ENCODE measurements around the gene ZNF784.

The ZNF784 gene

DNA sequence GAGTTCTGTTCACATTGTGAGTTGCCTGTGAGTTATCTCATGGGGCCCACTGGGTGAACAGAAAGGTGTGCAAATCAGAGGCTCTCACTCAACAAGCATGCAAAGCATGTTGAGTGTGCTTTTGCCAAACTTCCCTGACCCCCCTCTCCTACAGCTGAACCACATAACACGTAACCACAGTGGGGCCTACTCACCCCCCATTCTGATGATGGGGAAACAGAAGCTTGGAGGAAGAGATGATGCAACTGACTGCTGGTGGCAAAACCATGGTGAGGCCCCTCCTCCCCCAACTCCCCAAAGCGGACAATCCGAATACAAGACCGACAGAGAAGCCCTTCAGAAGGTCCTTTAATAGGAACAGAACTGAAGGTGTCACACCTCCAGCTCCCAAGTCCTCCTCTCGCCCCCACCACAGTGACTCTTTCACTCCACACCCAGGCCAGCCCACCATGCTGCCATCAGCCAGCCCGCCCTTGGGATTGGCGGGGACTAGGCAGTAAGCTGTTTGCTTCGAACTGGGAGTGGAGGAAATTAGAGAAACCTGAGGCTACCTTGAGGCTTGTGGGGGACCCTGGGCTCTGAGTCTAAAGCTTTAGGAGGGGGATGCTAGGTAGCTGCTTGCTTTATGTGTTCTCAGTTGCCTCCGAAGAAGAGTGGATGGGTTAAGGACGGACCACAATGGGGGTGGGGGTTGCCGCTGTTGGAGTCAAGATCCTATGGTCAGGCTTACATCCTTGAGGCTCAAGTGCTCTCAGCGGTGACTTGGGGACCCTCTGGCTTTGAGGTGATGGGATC lies 3.8 kb downstream of the ZNF784 start:
- DNase-seq, result peak in 1 of 2 experiments; percentile 46

DNA sequence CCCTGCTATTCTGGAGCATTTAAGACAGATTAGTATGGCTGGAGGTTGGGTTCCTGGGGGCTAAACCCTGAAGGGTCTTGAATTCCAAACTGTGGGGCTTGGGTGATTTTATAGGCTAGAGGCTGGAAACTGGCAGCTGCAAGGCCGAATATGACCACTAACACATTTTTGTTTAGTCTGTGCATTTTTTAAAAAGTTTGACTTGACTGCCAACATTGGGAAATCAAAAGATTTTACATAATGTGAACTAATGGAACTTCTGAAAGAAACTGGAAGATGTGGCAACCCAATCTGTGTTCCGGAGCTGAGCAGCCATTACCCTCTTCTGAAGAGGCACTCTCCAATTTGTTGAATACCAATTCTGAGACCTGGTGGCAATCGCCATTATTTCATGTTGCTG lies 5.1 kb downstream of the ZNF784 start:
- DNase-seq, result no peak

DNA sequence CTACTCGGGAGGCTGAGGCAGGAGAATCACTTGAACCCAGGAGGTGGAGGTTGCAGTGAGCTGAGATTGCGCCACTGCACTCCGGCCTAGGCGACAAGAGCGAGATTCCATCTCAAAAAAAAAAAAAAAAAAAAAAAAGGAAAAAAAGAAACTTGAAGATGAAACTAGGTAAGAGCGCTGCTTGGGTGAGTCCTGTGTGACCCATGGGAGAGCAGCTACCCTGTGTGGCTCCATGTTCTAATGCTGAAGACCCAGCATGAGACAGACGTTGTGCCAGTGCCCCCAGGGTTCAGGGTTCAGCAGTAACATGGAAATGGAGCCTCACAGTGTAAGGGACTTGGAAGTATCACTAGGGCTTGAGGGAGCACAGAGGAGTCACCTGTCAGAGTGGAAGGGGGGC lies 5.9 kb downstream of the ZNF784 start:
- no peak for DNase-seq

DNA sequence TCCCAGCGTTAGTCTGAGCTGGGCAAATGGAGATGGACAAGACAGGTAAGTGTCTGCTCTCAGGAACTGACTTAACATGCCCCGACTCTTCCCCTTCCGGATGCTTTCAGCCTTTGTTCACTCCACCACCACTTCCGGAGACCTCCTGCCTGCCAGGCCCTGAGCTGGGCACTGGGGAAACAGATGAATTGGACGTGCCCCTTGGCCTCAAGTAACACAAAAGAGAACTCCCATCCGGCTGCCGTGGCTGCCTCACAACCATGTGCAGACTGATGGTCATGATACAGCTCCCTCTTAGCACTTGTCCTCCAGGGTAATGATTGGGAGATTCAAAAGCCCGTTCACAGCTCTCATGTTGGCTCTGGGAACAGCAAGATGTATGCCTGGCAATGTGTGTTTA lies 6.9 kb downstream of the ZNF784 start:
- no peak for DNase-seq

DNA sequence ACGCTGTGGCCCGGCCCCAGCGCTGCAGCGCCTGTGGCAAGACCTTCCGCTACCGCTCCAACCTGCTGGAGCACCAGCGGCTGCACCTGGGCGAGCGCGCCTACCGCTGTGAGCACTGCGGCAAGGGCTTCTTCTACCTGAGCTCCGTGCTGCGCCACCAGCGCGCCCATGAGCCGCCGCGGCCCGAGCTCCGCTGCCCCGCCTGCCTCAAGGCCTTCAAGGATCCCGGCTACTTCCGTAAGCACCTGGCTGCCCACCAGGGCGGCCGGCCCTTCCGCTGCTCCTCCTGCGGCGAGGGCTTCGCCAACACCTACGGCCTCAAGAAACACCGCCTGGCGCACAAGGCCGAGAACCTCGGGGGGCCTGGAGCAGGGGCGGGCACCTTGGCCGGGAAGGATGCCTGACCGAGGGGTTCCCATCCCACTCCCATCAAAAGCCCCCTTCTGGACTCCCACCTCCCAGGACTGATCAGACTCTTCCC lies 7.9 kb downstream of the ZNF784 start:
- no peak for DNase-seq

DNA sequence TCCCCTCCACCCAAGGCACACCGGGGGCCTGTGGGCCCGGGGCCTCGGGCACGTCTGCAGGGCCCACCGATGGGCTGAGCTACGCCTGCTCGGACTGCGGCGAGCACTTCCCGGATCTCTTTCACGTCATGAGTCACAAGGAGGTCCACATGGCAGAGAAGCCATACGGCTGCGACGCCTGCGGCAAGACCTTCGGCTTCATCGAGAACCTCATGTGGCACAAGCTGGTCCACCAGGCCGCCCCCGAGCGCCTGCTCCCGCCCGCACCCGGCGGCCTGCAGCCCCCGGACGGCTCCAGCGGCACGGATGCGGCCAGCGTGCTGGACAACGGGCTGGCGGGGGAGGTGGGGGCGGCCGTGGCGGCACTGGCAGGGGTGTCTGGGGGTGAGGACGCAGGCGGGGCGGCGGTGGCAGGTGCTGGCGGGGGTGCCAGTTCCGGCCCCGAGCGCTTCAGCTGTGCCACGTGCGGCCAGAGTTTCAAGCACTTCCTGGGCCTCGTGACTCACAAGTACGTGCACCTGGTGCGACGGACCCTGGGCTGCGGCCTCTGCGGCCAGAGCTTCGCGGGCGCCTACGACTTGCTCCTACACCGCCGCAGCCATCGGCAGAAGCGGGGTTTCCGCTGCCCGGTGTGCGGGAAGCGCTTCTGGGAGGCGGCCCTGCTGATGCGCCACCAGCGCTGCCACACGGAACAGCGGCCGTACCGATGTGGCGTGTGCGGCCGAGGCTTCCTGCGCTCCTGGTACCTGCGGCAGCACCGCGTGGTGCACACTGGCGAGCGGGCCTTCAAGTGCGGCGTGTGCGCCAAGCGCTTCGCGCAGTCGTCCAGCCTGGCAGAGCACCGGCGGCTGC lies 8.6 kb downstream of the ZNF784 start:
- DNase-seq, result no peak

DNA sequence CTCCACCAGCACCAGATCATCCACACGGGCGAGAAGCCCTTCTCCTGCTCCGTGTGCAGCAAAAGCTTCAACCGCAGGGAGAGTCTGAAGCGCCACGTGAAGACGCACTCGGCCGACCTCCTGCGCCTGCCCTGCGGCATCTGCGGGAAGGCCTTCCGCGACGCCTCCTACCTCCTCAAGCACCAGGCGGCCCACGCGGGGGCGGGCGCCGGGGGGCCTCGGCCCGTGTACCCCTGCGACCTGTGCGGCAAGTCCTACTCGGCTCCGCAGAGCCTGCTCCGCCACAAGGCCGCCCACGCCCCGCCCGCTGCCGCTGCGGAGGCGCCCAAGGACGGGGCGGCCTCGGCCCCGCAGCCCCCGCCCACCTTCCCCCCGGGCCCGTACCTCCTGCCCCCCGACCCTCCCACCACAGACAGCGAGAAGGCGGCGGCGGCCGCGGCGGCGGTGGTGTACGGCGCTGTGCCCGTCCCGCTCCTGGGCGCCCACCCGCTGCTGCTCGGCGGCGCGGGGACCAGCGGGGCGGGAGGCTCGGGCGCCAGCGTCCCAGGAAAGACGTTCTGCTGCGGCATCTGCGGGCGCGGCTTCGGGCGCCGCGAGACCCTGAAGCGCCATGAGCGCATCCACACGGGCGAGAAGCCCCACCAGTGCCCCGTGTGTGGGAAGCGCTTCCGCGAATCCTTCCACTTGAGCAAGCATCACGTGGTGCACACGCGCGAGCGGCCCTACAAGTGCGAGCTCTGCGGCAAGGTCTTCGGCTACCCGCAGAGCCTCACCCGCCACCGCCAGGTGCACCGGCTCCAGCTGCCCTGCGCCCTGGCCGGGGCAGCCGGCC lies 9.4 kb downstream of the ZNF784 start:
- no peak for DNase-seq

DNA sequence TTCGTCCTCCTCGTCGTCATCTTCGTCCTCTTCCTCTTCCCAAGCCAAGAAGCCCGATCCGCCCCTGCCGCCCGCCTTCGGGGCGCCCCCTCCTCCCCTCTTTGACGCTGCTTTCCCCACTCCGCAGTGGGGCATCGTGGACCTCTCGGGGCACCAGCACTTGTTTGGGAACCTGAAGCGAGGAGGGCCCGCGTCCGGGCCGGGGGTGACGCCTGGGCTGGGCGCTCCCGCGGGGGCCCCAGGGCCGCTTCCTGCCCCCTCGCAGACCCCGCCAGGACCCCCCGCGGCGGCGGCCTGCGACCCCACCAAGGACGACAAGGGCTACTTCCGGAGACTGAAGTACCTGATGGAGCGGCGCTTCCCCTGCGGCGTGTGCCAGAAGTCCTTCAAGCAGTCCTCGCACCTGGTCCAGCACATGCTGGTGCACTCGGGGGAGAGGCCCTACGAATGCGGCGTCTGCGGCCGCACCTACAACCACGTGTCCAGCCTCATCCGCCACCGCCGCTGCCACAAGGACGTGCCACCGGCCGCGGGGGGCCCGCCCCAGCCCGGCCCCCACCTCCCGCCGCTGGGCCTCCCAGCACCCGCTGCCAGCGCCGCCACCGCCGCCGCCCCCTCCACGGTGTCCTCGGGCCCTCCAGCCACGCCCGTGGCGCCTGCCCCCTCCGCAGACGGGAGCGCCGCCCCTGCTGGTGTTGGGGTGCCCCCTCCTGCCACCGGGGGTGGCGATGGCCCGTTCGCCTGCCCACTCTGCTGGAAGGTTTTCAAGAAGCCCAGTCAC lies 10.2 kb downstream of the ZNF784 start:
- DNase-seq, result no peak

DNA sequence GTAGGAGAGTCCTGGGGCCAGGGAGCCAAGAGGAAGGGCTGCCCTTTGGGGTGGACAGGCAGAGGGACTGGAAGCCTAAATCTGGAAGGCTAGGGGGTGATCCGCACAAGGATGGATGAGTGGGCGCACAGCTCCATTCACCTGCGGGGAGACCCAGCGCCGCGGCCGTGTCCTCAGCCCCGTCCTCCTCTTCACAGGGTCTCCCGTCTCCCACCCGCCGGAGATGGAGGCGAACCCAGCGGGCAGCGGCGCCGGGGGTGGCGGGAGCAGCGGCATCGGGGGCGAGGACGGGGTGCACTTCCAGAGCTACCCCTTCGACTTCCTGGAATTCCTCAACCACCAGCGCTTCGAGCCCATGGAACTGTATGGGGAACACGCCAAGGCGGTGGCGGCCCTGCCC lies 11.0 kb downstream of the ZNF784 start:
- no peak for DNase-seq

DNA sequence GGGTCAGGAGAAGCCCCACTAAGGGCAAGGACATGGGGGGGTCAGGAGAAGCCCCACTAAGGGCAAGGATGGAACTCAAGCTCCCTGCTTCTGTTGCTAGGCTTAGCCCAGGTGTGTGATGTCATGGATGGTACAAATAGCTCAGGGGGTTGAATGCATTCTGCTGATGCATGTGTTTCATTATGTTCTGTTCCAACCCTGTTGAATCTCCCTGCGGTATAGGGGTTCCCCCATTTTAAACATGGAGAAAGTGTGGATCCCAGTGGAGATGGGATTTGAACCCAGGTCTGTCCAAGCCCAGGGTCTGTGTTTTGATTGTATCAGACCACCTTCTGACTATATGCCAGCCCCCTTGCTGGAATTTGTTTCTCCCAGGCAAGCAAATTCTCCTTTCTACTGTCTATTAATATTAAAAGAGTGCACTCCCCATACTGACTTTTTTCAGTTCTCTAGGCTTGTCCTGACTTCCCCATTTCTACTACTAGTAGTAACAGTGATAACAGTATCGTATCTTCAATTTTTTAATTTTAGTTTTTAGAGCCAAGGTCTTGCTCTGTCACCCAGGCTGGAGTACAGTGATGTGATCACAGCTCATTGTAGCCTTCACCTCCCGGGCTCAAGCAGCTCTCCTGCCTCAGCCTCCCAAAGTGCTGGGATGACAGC lies 12.3 kb downstream of the ZNF784 start:
- DNase-seq, result no peak

DNA sequence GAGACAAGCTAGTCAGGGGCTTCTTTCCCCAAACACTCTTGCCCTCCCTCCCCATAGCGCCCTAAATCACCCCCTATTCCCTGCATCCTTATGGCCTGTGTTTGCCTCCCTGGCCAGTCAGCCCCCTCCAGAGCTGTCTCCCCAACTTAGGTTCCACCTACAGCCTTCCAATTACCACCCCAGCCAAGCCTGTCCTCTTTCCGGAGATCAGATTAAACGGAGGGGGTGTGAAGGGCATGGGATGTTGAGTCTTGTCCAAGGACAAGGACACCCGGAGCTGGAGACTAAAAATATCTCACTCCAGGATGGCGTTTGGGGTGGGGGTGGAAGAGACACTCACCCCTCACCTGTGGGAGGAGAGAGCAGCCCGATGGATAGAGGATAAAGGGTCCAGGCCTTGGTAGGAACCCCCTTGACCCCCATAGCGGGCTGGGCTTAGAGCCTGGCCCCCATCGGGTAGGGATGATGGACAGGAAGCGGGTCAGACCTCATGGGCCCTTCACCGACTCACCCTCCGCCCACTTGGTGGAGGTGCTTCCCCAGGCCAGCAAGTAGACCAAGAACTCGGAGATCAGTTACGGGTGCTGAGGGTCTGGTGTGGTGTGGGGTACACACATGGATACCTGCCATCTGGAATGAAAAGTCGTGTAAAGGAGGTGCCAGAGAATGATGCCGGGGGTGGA lies 12.9 kb downstream of the ZNF784 start:
- DNase-seq, result no peak

DNA sequence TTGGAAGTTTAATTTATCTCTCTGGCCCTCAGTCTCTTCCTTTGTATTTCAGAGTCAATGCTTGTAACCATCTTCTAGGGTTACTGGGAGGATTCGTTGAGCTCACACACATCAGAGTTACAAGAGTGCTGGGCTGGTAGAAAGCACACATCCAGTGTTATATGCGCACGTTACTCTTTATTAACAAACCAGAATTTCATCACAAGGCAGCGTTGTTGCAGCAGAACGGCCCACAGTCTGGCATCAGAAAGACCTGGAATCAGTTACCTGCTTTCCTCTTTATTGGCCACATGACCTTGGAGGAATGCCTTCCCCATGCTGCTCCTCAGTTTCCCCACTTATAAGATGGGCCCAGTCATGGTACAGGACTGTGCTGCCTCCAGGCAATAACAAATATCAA lies 15.0 kb downstream of the ZNF784 start:
- no peak for DNase-seq

DNA sequence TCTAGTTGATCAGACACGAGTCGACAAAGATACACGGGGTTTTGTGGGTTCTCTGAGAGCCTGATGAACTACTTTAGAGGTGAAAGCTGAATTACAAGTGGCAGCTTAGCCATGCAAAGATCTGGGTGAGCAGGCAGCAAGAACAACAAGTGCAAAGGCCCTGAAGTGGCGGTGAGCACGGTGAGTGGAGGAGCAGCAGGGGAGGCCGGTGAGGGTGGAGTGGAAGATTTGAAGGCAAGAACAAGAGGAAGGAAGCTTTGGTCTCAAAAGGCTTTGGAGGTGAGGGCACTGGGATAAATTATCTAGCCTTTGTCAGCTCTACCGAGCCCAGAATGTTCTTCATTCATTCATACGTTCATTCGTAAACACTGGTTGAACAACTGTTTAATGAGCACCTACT lies 17.5 kb downstream of the ZNF784 start:
- DNase-seq, result no peak

DNA sequence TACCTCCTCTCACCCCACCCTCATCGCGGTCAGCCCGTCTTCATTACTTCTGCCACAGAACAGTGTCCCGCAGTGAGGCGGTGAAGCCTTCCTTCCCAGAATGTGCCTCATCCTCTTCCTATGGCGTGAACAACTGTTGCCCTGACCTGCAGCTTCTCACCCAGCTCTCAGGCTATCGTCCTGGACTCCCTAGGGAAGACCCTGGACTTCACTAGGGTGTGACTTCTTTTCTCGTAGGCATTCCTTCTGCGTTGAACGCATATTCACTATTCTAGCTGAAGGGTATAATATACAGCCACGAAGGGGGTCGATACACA lies 17.9 kb downstream of the ZNF784 start:
- DNase-seq, result no peak

DNA sequence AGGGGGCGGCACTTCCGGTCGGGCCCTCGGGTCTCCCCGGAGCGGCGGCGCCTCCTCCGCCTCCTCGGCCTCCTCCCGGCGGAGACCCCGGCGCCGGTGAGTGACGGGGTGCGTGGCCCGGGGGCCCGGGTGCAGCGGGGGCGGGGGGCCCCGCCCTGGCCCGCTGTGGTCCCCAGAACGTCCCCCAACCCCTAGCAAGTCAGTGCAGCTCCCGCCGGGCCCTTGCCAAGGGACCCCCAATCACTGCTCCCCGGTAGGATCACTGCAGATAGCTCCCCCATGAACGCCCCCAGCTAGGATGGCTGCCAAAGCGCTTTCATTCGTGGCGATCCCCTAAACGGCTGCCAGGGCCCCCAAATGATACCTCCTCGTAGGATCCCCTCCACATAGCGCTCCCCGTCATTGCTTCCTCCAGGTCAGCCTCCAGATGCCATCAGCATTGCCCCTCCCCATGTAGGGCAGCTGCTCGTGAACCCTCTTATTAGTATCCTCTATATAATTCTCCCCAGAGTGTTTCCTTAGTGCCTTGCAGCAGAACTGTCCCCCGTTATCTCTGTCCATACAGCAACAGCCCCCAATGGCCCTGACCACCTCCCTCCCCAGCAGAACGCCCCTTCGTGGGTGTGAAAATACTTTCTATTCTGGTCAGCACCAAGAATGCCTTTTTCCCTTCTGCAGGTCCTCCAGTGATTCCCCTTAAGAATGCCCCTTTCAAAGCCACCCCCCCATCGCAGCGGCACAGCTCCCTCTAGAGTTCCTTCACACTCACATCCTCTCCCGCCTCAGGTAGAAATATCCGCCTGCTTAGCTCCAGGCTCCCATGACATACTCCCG lies 18.5 kb downstream of the ZNF784 start, which contains the start of gene ZNF865:
TSS of gene ZNF865 (plus strand) at position 11 of the 834 bp plus-strand sequence. CDS start 7,972 bp downstream, outside the sequence.
- DNase-seq, result peak; percentile 82

DNA sequence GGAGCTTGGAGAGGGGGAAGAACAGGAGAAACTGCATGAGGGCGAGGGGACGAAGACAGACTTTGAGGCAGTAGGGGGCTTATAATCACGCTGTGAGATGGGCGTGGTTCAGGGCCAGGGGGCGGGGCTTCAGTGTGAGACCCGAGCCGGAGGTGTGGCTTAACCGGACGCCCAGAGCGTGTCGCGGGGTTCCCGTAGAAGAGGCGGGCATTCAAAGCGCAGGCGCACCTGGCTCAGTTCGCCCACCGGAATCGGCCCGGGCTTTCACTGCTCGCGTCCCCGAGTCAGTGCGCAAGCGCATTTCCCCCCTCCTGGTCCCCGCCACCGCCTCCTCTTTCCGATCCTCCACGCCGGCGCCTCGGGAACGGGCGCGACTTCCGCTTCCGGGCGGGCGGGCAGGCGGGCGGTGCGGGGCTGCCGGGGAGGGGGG lies 19.1 kb downstream of the ZNF784 start:
- peak; percentile 98 to 99 for DNase-seq

DNA sequence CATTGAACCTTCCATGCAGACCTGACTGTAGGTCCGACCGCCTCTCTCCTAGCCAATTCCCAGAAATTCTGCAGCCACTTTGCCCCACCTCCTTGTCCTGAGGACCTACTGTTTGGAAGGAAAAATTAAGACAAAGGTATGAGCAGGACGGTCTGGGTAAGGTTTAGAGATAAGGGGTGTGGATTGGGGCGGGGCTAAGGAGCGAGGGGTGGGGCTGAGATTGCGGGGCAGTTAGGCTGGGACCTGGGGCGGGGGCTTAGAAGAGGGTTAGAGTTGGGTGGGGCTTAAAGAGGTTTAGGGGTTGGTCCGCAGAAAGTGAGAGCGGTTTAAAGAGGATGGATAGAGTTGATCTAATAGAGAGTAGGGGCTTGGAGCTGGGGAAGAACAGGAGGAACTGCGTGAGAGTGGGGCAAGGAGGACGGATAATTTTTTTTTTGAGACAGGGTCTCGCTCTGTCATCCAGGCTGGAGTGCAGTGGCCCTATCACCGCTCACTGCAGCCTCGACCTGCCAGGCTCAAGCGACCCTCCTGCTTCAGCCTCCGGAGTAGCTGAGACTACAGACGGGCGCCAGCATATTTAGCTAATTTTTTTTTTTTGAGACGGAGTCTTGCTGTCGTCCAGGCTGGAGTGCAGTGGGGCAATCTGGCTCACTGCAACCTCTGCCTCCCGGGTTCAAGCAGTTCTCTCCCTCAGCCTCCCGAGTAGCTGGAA lies 20.6 kb downstream of the ZNF784 start:
- no peak for DNase-seq

DNA sequence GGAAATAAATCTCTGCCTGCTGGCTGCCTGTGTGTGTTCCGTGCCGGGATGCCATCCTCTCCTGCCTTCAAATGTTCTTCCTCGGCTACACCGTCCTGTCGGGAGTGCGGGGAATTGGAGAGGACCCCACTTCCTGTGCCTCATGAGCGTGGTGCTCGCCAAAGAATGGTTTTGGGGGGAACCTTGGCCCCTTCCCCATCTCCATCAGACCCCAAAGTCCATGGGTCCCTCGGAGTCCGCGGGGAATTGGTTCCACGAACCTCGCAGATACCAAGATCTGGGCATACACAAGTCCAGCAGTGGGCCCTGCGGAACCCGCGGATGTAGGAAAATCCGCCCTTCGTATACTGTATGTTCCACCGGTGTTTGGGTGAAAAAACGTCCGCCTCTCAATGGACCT lies 21.3 kb downstream of the ZNF784 start:
- no peak for DNase-seq

All from activated T-cell treated with anti-CD3 and anti-CD28 coated beads, Interleukin-2, amount 50 U/mL, for 48 hours (primary cell).